ENCODE data around the gene NUDCD3.

Gene NUDCD3

DNA sequence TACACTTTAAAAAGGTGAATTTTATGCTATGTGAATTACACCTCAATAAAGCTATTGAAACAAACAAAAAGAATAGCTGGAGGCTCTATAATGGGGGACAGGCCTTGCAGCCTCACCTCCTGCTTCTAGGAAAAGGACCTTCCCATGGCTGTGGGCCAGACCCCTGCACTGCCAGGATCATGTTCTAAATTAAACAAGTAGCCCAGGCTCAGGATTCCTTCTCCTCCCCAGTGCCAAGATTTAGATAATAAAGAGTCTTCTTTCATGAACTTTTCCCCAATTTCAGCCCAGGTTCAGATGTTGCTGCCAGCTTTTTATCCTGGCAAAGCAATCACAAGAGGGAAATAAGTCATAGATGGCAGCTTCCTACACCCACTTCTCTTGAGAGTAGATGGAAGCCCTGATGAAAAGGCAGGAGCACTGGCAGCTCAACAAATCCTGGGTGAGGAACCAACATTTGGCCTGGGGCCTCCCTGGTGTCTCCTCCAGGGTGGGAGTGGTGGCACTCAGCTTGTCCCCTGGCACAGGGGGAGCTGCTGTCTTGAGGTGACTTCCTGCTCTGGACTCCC is 142.8 kb downstream of the NUDCD3 start:
- in situ Hi-C loops (cut with MboI; ENCODE audit: low sequenced_read_pairs, unreplicated experiment), result no loop called here
- no peak for TF ChIP-seq CTCF (IDR thresholded peaks at IDR 0.05; ENCODE audit: borderline replicate concordance, control extremely low read depth, extremely low read depth, insufficient read depth, missing control alignments)
- DNase-seq (ENCODE audit: low spot score), result no peak

- in situ Hi-C loops (cut with MboI; ENCODE audit: low sequenced_read_pairs, unreplicated experiment), result no loop called here
- TF ChIP-seq CTCF (IDR thresholded peaks at IDR 0.05; ENCODE audit: borderline replicate concordance, control extremely low read depth, extremely low read depth, insufficient read depth, missing control alignments), result no peak
- no peak for DNase-seq (ENCODE audit: low spot score)
Measured at GRCh38 chr7:44346063-44346462, 144.4 kb downstream of the NUDCD3 start.

DNA sequence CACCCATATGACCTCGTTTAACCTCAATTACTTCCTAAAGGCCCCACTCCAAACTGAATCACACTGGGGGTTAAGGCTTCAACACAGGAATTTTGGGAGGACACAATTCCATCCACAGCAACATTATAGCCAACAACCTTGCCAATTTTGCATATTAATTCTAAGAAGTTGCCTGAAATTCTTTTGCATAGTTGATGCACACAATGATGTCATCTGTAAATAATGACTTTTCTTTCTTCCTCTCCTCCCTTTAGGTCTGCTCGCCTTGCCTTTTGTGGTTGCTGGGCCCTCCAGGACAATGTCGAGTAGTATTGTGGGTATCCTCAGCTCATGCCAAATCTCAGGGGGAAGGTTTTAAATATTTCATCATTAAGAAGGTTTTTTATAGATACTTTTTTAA is 149.1 kb downstream of the NUDCD3 start:
- in situ Hi-C loops (cut with MboI; ENCODE audit: low sequenced_read_pairs, unreplicated experiment), result no loop called here
- DNase-seq (ENCODE audit: low spot score), result no peak
- TF ChIP-seq CTCF (IDR thresholded peaks at IDR 0.05; ENCODE audit: borderline replicate concordance, control extremely low read depth, extremely low read depth, insufficient read depth, missing control alignments), result no peak

GRCh38 chr7:44338600-44338999 is 151.9 kb downstream of the NUDCD3 start:
- peak; percentile 20 for DNase-seq (ENCODE audit: low spot score)
- in situ Hi-C loops (cut with MboI; ENCODE audit: low sequenced_read_pairs, unreplicated experiment), result no loop called here
- TF ChIP-seq CTCF (IDR thresholded peaks at IDR 0.05; ENCODE audit: borderline replicate concordance, control extremely low read depth, extremely low read depth, insufficient read depth, missing control alignments), result no peak

DNA sequence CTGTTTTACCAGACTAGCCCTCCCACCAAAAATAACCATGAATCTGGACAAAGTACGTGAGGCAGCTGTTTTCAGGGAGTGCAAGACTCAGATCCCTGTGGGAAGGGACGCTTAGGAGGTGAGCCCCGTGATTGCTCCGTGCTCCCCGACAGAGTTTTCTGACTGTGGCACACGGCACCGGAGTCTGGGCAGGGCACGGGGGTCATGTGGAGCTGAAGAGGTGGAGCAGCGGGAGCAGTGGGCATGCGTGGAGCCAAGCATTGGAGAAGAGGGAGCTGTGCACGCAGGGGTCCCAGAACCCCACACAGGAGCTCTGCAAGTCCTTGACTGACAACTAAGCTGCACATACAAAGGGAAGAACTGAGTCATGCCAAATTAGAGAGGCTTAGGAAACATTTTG is 154.0 kb downstream of the NUDCD3 start:
- no peak for DNase-seq (ENCODE audit: low spot score)
- in situ Hi-C loops (cut with MboI; ENCODE audit: low sequenced_read_pairs, unreplicated experiment), result no loop called here
- no peak for TF ChIP-seq CTCF (IDR thresholded peaks at IDR 0.05; ENCODE audit: borderline replicate concordance, control extremely low read depth, extremely low read depth, insufficient read depth, missing control alignments)

- no peak for TF ChIP-seq CTCF (IDR thresholded peaks at IDR 0.05; ENCODE audit: borderline replicate concordance, control extremely low read depth, extremely low read depth, insufficient read depth, missing control alignments)
- DNase-seq (ENCODE audit: low spot score), result no peak
- in situ Hi-C loops (cut with MboI; ENCODE audit: low sequenced_read_pairs, unreplicated experiment), result no loop called here
Measured at GRCh38 chr7:44335184-44335583, 155.3 kb downstream of the NUDCD3 start.

DNA sequence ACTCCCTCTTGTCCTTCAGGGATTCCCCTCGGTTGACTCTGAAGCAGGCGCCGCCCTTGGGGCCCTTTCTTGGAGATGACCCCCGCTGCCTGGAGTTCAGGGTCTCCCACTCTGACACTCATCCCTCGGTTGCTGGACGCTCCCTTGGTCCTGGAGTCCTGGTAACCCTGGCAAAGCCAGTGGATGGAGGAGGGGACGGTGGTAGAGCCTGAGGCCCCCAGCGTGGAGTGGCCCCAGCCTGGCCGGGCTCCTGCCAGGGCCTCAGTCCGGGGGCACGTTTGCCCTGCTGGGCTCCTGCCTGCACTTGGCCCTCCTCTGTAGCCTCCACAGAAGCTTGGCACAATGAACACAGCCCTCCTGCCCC is 155.7 kb downstream of the NUDCD3 start:
- in situ Hi-C loops (cut with MboI; ENCODE audit: low sequenced_read_pairs, unreplicated experiment), result no loop called here
- no peak for TF ChIP-seq CTCF (IDR thresholded peaks at IDR 0.05; ENCODE audit: borderline replicate concordance, control extremely low read depth, extremely low read depth, insufficient read depth, missing control alignments)

More for the DNA sequence above, 155.7 kb downstream of the NUDCD3 start:
- DNase-seq (ENCODE audit: low spot score), result no peak
